ENCODE measurements around the gene PHKG2. TPM values are rescaled to one million over a fixed set of nuclear protein-coding genes. Genes with fewer than 3 reads are reported as not detected.
A peak's percentile ranks its signal among the peaks of the same experiment; 100 is the strongest.

PHKG2 gene
- total RNA-seq, 1 donor = 40.9 TPM

DNA sequence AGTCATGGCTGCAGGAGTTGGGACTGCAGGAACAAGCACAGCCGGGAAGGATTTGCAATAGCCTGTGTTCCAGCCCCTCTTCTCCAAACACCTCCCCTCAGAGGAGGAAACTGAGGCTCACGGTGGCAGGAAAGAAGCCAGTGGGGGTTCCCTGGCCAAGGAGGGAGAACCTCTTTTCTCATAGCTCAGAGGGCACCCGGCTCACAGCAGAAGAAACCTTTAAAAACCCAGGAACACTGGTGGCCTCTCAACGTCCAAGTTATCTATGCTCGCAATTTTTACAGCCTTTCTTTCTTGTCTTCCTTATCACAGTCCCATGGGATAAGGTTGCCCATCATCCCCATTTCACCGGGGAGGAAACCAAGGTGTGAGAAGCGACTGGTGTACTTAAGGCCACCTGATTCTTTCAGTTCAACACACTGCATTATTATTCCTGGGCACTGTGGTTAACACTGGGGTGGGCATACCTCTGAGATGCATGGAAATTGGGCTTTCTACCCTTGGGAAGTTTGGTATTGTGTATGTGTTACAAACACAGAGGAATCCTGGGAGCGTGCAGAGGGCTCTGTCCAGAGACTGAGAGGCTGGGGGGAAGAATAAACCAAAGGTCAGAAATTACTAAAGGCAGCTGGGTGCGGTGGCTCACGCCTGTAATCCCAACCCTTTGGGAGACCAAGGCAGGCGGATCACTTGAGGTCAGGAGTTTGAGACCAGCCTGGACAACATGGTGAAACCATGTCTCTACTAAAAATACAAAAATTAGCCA lies 39.6 kb downstream of the PHKG2 start:
- no peak for DNase-seq (ENCODE audit: low read depth in 2 of 3, low spot score in 2 of 3)

- DNase-seq (ENCODE audit: low read depth in 2 of 3, low spot score in 2 of 3) = no peak
Observed at GRCh38 chr16:30793508-30794069, 45.4 kb downstream of the PHKG2 start.

- DNase-seq (ENCODE audit: low read depth in 2 of 3, low spot score in 2 of 3) = no peak
Observed at GRCh38 chr16:30794634-30795033, 46.4 kb downstream of the PHKG2 start.

DNA sequence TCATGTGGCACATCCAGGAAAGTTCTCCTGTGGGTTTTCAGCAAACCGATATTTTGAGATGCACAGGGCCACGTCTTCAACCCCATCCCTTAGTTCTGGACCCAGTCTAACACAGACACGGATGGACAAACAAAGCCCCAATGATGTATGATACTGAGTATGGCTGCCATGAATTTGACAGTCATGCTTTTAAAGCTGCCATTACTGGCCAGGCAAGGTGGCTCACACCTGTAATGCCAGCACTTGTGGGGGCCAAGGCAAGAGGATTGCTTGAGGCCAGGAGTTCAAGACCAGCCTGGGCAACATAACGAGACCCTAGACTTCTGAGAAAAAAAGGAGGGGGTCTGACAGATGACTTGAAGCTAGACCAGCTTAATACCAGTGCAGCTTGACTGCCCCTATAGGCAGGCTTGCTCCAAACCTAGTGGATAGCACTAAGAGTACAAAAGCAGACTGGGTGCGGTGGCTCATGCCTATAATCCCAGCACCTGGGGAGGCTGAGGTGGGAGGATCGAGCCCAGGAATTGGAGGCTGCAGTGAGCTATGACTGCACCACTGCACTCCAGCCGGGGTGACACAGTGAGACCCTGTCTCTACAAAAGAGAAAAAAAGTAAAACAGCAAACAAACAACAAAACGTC lies 49.6 kb downstream of the PHKG2 start:
- DNase-seq (ENCODE audit: low read depth in 2 of 3, low spot score in 2 of 3) = no peak

Small RNA genes lying within 50 kb of the gene (small RNA-seq; reads per million reads assigned to genes)
- gene RNU6-1043P = not detected
- 341 reads per million, percentile 98 among the genes with 10 or more reads in this experiment for gene SNORA30

Other genes with a start within 250 kb of the PHKG2 start
- 49.3 TPM for gene ZNF768, start 221.9 kb upstream of the PHKG2 start, total RNA-seq
- gene ZNF747, start 213.6 kb upstream of the PHKG2 start, total RNA-seq = 20.7 TPM
- 16.7 TPM for gene ZNF764, start 190.1 kb upstream of the PHKG2 start, total RNA-seq
- 12.1 TPM for gene ZNF688, start 176.7 kb upstream of the PHKG2 start, total RNA-seq
- gene ZNF785, start 162.7 kb upstream of the PHKG2 start, total RNA-seq = 15.3 TPM
- gene ZNF689, start 138.0 kb upstream of the PHKG2 start, total RNA-seq = 16.4 TPM
- 42.3 TPM for gene PRR14, start 97.5 kb upstream of the PHKG2 start, total RNA-seq
- gene FBRS, start 90.0 kb upstream of the PHKG2 start, total RNA-seq = 65.2 TPM
- 30.4 TPM for gene SRCAP, start 49.3 kb upstream of the PHKG2 start, total RNA-seq
- 9.2 TPM for gene CFAP119, start 13.6 kb downstream of the PHKG2 start, total RNA-seq
- gene RNF40, start 13.9 kb downstream of the PHKG2 start, total RNA-seq = 98.0 TPM
- 18.0 TPM for gene ZNF629, start 38.8 kb downstream of the PHKG2 start, total RNA-seq
- 15.1 TPM for gene BCL7C, start 145.7 kb downstream of the PHKG2 start, total RNA-seq
- 1.6 TPM for gene CTF1, start 148.2 kb downstream of the PHKG2 start, total RNA-seq
- gene FBXL19, start 175.1 kb downstream of the PHKG2 start, total RNA-seq = 38.0 TPM
- 142 TPM for gene ORAI3, start 200.6 kb downstream of the PHKG2 start, total RNA-seq
- 10.8 TPM for gene SETD1A, start 209.3 kb downstream of the PHKG2 start, total RNA-seq
- 19.9 TPM for gene HSD3B7, start 236.8 kb downstream of the PHKG2 start, total RNA-seq

Data from hematopoietic multipotent progenitor cell (in vitro differentiated cells).